Left cardiac atrium (tissue), 4 donors: ENCODE data around the gene SCTR. TPM values are rescaled to one million over a fixed set of nuclear protein-coding genes. Genes with fewer than 3 reads are reported as not detected.
A peak's percentile ranks its signal among the peaks of the same experiment; 100 is the strongest.
"Not testable (repeated sequence)": the region's sequence is repeated elsewhere in the genome, so short reads cannot be mapped to it uniquely, and the experiment has no call there.

Experiments
- ATAC-seq, 2 donors: fragments of 200-7000 bp; cut with Tn5 transposase; one replicate each; pipeline ENCODE4 v1.9.1; 2020; ENCODE audit warnings: mild to moderate bottlenecking in 2 of 2, moderate library complexity in 2 of 2
- DNase-seq: peaks from one replicate; pipeline ENCODE4 v3.0.0-alpha.2; 2020
- intact Hi-C, 2 donors: fragments of 100-400 bp; cut with DNase I; formaldehyde crosslinking; loops; one replicate each; pipeline versions ENCODE4 v1.14.1 to v1.15.1; 2022 to 2023
- total RNA-seq, 2 donors: library from RNA; stranded (reverse); fragmentation: NEBNext Ultra II Directional; extraction: Animal tissue kit (Norgen Biotek cat#: 25700); gene quantifications; one replicate each; pipeline ENCODE4 v1.2.1, GENCODE V29; 2021
- donor health status: DM: no; HTN: yes; CAD: no.
- donor health status: DM: no; HTN: yes; CAD: no; lungs with severe emphysema.
- donor health status: DM: yes; HTN: yes; CAD: no.
- donor health status: Dilated cardiomyopathy.

SCTR gene
- total RNA-seq, 2 donors from 2014 or later: 0.32 TPM; not detected in 1

DNA sequence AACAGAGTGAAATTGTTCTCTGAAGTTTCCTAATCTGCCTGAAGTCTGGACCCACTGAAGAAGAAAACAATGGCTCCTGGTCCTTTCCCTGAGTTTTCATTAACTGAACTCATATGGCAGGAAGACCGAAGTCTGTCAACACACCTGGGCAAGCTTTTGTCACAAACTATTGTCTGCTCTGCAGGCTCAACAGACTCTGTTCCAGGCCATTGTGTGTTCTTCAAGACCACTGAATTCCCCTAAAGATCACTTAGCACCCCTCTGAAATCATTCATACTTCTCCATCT is 99.2 kb downstream of the SCTR start:
- ATAC-seq: no peak
- intact Hi-C loops: no loop called here
- no peak for DNase-seq

DNA sequence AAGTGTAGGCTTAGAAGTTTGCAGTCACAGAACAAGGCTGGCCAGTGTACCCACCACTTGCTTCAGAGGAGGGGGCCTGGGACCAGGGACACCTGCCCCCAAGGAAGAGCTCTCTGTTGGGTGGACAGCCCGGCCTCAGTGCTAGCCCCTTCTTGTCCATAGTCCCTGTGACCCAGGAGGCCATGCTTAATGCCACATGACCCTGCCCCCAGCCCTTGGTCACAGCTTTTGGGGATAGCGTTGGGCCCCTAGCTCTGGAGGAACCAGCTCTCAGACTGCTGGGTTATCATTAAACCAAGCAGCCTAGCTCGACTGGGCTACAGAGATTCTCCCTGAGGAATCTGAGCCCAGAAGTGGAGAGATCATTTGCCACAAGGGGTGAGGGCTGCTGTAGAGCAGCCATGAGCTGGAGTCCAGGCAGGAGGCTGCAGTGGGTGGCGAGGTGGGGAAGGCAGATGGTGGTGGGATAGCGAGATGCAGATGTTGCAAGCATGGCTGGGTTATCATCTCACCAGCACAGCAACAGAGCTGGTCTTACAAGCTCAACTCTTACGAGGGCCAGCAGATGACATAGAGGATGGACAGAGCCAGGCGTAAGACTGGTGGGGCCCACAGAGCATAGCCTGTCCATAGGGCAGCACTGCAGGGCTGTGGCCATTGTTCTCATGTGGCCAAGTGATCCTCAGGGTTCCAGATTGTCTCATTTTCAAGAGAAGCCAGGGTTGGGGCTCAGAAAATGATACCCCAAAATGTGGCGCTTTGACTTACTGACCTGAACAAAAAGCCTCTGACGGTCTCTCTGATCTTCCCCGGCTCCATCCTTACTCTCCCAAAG is 99.8 kb downstream of the SCTR start:
- DNase-seq (no peak), ATAC-seq (no peak)
- intact Hi-C loops: no loop called here

DNA sequence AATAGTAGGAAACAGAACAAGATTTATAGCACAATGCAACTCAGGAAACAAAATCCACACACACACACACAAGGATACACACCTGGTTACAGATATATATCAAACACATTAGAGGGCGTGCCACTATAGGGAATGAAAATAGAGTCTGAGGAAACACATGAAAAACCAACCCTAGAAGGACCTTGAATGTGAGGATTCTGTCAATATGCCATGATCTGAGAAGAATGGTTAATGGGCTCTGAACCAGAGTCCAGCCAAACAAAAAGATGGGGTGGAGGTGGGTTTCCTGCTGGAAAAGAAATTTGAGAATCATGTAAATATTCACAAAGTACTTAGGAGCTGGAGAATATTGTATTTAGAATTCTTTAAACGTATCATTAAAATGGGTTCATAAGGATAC is 100.5 kb downstream of the SCTR start:
- intact Hi-C loops: no loop called here
- DNase-seq (no peak), ATAC-seq (no peak)

GRCh38 chr2:119423108-119423444 is 101.2 kb downstream of the SCTR start:
- DNase-seq (no peak), ATAC-seq (no peak)
- intact Hi-C loops: no loop called here

DNA sequence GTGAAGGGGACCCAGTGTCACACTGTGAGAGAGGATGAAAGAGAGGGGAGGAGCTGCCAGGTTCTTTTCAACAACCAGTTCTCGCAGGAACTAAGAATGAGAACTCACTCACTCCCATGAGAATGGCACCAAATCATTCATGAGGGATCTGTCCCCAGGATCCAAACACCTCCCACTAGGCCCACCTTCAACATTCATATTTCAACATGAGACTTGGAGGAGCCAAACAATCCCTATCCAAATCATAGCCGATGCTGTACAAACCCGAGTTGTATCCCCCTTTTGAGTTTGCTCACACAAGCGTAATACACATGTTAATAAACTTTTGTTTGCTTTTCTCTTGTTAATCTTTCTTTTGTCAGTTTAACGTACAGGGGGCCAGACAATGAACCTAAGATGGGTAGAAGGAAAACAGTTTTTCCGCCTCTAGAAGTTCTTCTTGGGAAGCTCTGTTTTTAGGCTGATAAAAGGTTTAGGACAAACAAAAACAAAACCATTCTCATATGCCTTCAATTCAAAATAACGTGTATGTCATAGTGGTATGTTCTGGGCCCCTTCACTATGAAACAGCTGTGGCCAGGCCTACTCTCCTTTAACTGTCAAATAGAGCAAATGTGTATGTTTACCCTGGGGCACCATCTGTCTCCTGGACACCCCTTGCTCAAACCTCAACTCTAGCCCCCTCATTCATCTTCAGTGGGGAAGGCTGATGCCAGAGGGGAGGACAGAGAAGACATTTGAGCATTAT is 101.7 kb downstream of the SCTR start:
- intact Hi-C loops: no loop called here
- DNase-seq (no peak), ATAC-seq (no peak)

DNA sequence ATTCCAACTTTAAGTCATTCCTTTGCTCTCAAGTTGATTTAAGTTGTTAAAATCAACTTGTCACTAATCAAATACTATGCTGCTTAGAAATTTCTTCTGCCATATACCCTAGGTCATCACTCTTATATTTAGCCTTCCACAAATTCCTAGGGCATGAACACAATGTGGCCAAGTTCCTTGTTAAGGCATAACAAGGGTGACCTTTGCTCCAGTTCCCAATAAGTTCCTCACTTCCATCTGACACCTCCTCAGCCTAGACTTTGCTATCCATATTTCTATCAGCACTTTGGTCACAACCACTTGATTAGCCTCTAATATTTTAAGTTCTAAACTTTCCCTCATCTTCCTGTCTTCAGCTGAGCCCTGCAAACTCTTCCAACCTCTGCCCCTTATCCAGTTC is 102.5 kb downstream of the SCTR start:
- intact Hi-C loops: no loop called here
- ATAC-seq (no peak), DNase-seq (no peak)

GRCh38 chr2:119421304-119421703 is 103.0 kb downstream of the SCTR start:
- ATAC-seq: no peak
- intact Hi-C loops: no loop called here
- no peak for DNase-seq

GRCh38 chr2:119419803-119420508 is 104.3 kb downstream of the SCTR start:
- ATAC-seq (peak in 1 of 2 donors; percentile 34), DNase-seq (no peak)
- intact Hi-C loops: no loop called here

GRCh38 chr2:119419065-119419464 is 105.2 kb downstream of the SCTR start:
- ATAC-seq (no peak), DNase-seq (no peak)
- intact Hi-C loops: no loop called here

GRCh38 chr2:119417908-119418307 is 106.4 kb downstream of the SCTR start:
- no peak for DNase-seq
- intact Hi-C loops: no loop called here
- no peak for ATAC-seq

DNA sequence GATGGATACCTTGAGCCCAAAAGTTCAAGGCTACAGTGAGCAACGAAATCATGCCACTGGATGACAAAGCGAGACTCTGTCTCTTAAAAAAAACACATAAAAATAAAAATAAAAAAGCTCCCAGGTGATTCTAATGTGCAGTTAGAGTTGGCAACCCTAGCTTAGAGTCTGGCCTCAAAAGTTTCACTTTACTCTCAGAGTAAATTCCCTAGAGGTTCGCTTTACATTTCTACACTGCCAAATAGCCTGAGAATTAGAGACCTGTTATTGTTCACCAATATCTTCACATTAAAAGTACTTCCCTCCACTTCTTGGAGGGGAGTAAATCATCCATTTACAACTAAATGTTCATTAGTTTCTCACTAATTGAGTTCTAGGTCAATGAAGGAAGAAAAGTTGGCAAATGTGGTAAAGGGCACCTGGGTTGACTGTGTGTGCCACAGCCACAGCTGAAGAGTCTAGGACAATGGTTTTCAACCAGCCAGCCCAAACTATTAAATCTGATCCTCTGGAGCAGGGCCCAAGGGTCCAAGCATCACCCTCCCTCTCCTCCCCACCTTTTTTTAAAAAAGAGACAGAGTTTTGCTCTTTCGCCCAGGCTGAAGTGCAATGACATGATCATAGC is 107.9 kb downstream of the SCTR start:
- intact Hi-C loops: no loop called here
- no peak for ATAC-seq
- no peak for DNase-seq

DNA sequence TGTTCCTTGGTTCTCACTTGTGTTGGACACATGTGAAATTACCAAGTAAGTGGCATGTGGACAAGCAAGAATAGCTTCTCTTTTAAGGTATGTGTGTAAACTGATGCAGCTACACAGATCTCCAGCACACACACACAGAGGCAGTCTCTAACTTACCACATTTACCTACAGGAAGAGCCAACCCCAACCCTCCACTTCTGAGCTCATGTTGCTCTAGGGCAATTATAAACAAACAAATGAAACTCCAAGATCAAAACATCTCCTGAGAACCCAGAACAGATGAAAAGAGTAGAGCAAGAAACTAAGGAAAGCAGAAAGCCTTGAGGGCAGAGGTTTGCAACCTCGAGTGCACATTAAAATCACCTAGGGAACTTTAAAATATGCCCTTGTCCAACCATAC is 108.7 kb downstream of the SCTR start:
- intact Hi-C loops: no loop called here
- no peak for ATAC-seq
- no peak for DNase-seq

- no peak for ATAC-seq
- no peak for DNase-seq
- intact Hi-C loops: no loop called here
These were observed 109.4 kb downstream of the SCTR start for GRCh38 chr2:119414894-119415293.

DNA sequence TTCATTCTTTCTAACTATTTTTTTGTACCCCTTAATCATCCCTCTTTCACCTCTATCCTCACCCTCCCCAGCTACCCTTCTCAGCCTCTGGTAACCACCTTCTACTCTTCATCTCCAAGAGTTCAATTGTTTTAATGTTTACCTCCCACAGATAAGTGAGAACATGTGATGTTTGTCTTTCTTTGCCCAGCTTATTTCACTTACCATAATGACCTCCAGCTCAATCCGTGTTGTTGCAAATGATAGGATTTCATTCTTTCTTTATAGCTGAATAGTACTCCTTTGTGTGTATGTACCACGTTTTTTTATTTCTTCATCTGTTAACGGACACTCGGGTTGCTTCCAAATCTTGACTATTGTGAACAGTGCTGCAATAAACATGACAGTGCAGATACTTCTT is 114.8 kb downstream of the SCTR start:
- no peak for DNase-seq
- no peak for ATAC-seq
- intact Hi-C loops: loop anchor here (5.0 kb wide), 3 partner anchors 68 to 253 kb away; no protein-coding TSS in a partner anchor

GRCh38 chr2:119408221-119408619 is 116.1 kb downstream of the SCTR start:
- intact Hi-C loops: loop anchor here (5.0 kb wide), 3 partner anchors 69 to 254 kb away; no protein-coding TSS in a partner anchor
- peak; percentile 30 to 46 for ATAC-seq
- no peak for DNase-seq

DNA sequence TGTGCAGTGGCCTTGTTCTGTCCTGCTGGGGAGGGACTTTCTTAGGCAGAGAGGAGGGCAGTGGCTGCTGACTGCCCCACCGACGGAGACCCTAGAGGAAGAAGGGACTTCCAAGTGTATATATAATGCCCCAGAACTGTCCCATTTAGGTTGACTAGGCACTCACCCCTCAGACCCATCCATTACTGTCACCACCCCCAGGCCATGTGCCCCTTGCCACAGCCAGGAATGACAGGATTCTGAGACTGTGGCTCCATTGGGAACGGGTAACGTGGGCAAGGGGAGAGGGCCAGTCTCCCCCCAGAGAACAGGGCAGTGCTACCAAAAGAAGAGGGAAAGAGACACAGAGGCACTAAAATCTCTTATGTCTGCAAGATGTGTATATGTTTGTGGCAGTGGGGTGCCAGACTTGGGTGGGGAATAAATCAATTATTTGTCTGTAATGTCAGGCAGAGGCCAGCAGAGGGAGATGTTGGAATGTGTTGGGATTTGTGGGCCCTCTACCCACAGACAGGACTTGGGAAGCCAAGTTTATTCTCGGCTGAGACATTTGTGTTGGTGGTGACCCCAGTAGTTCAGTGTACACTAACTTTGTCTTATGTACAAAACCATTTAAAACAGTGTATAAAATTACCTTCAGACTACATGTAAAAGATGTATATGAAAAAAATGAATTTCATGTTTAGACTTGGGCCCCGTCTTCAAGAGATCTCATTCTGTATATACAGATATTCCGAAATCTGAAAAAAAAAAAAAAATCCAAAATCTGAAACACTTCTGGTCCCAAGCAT is 116.7 kb downstream of the SCTR start:
- intact Hi-C loops: loop anchor here (1.0 to 5.0 kb wide), 4 partner anchors 69 to 255 kb away; no protein-coding TSS in a partner anchor
- DNase-seq (no peak), ATAC-seq (peak; percentile 79 to 81)

DNA sequence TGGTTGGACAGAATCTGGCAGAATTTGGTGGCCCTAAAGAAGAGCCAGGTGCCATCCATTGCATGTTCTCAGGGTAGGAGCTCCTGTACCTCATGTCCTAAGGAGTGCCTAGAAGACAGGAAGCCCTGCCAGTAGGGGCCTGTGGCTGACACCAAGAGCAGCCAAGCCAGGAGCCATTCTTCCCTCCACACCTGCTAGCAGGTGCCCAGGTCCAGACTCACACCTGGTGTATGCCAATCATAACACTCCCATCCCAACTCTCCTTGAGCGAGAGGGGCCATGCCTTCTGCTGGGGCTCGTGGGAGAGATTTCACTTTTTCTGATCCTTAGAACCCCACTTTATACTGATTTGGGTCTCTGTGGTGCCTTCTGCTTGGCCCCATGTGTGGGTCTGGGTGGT is 119.1 kb downstream of the SCTR start:
- ATAC-seq (no peak), DNase-seq (no peak)
- intact Hi-C loops: loop anchor here (5.0 kb wide), 3 partner anchors 72 to 257 kb away; no protein-coding TSS in a partner anchor

DNA sequence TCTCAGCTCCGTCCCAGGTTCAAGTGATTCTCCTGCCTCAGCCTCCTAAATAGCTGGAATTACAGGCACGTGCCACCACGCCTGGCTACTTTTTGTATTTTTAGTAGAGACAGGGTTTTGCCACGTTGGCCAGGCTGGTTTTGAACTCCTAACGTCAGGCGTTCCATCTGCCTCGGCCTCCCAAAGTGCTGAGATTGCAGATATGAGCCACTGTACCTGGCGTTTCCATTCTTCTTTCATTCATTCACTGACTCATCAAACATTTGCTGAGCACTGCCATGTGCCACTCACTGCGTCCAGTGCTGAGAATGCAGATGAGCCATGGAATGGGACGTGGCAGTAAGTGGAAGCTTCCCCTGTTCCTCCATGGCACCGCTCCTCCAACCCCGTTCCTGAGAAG is 120.7 kb downstream of the SCTR start:
- intact Hi-C loops, ATAC-seq, DNase-seq: not testable (repeated sequence)
